ENCODE data around the gene WASL. TPM values are rescaled to one million over a fixed set of nuclear protein-coding genes. Genes with fewer than 3 reads are reported as not detected.

The WASL gene
- total RNA-seq, 2 donors from 2014 or later: 35.1 to 36.7 TPM

- Mint-ChIP-seq H3K36me3 (ENCODE audit: low read depth) (no peaks in the 10 kb centered on the region), H3K4me3 (no peak overlapping the region), H3K27ac (no peak overlapping the region), H3K4me1 (peaks cover 15% of the 10 kb centered on the region), H3K27me3 (ENCODE audit: insufficient read depth) (peaks cover 2% of the 10 kb centered on the region), H3K9me3 (no peaks in the 10 kb centered on the region)
- WGBS, 2 experiments (ENCODE audit: insufficient coverage in 1 of 2, insufficient read length in 1 of 2): 80 to 96% methylated on average over 1 of the region's 1 CpG
- no peak overlapping the region for H3K4me3 ChIP-seq (ENCODE audit: low read length)
- no peaks in the 10 kb centered on the region for H3K9me3 ChIP-seq (ENCODE audit: control insufficient read depth, low read length)
- H3K27ac ChIP-seq (ENCODE audit: low read depth, low read length): no peak overlapping the region
- TF ChIP-seq, protein P1, sequence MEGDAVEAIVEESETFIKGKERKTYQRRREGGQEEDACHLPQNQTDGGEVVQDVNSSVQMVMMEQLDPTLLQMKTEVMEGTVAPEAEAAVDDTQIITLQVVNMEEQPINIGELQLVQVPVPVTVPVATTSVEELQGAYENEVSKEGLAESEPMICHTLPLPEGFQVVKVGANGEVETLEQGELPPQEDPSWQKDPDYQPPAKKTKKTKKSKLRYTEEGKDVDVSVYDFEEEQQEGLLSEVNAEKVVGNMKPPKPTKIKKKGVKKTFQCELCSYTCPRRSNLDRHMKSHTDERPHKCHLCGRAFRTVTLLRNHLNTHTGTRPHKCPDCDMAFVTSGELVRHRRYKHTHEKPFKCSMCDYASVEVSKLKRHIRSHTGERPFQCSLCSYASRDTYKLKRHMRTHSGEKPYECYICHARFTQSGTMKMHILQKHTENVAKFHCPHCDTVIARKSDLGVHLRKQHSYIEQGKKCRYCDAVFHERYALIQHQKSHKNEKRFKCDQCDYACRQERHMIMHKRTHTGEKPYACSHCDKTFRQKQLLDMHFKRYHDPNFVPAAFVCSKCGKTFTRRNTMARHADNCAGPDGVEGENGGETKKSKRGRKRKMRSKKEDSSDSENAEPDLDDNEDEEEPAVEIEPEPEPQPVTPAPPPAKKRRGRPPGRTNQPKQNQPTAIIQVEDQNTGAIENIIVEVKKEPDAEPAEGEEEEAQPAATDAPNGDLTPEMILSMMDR (conservative IDR thresholded peaks at IDR 0.05): no peak
- H3K27me3 ChIP-seq (ENCODE audit: control insufficient read depth, insufficient read depth, low read length, poor library complexity, severe bottlenecking): no peaks in the 10 kb centered on the region
- no peaks in the 10 kb centered on the region for H3K36me3 ChIP-seq (ENCODE audit: control insufficient read depth, insufficient read depth, low read length)
- no peaks in the 10 kb centered on the region for H3K4me1 ChIP-seq (ENCODE audit: control insufficient read depth, insufficient read depth, low read length)
- no peak overlapping the region for H3K9ac ChIP-seq (ENCODE audit: extremely low read depth, low read length, poor library complexity, severe bottlenecking)
- no peak for DNase-seq
Measured at GRCh38 chr7:123666492-123666891, 82.3 kb downstream of the WASL start.

DNA sequence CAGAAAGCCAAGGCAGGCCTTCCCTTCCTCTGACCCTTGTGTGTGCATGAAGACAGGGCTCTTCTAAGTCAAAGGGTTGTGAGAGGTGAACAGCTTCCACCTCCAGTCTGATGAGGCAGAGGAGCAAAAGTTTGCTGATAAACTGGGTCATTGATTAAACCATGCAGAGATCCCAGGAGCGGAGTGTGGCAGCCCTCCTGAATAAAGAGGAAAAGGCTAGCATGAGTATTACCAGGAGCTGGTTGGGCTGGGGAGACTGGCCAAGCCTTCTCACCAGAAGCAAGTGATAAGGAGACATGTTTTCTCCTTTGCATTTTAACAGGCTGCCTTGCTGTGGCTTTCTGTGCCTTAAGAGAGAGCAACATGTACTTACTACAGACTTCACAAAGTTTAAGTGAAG lies 82.9 kb downstream of the WASL start:
- Mint-ChIP-seq H3K27me3 (ENCODE audit: insufficient read depth) (no peaks in the 10 kb centered on the region), H3K36me3 (ENCODE audit: low read depth) (no peaks in the 10 kb centered on the region), H3K4me1 (peaks cover 20% of the 10 kb centered on the region), H3K9me3 (no peaks in the 10 kb centered on the region), H3K27ac (no peak overlapping the region), H3K4me3 (no peak overlapping the region)
- Histone ChIP-seq H3K4me1 (ENCODE audit: control insufficient read depth, insufficient read depth, low read length) (peaks cover 4% of the 10 kb centered on the region), H3K9me3 (ENCODE audit: control insufficient read depth, low read length) (no peaks in the 10 kb centered on the region), H3K36me3 (ENCODE audit: control insufficient read depth, insufficient read depth, low read length) (no peaks in the 10 kb centered on the region), H3K9ac (ENCODE audit: extremely low read depth, low read length, poor library complexity, severe bottlenecking) (no peak overlapping the region), H3K4me3 (ENCODE audit: low read length) (no peak overlapping the region), H3K27ac (ENCODE audit: low read depth, low read length) (no peak overlapping the region), H3K27me3 (ENCODE audit: control insufficient read depth, insufficient read depth, low read length, poor library complexity, severe bottlenecking) (no peaks in the 10 kb centered on the region)
- TF ChIP-seq, protein P1 (conservative IDR thresholded peaks at IDR 0.05): no peak
- no peak for DNase-seq
- 95 to 100% methylated on average over 1 of the region's 1 CpG for WGBS, 2 experiments (ENCODE audit: insufficient coverage in 1 of 2, insufficient read length in 1 of 2)

GRCh38 chr7:123665157-123665556 lies 83.6 kb downstream of the WASL start:
- Histone ChIP-seq H3K4me1 (ENCODE audit: control insufficient read depth, insufficient read depth, low read length) (peaks cover 5% of the 10 kb centered on the region), H3K36me3 (ENCODE audit: control insufficient read depth, insufficient read depth, low read length) (no peaks in the 10 kb centered on the region), H3K9ac (ENCODE audit: extremely low read depth, low read length, poor library complexity, severe bottlenecking) (no peak overlapping the region), H3K27me3 (ENCODE audit: control insufficient read depth, insufficient read depth, low read length, poor library complexity, severe bottlenecking) (no peaks in the 10 kb centered on the region), H3K9me3 (ENCODE audit: control insufficient read depth, low read length) (no peaks in the 10 kb centered on the region), H3K27ac (ENCODE audit: low read depth, low read length) (no peak overlapping the region), H3K4me3 (ENCODE audit: low read length) (no peak overlapping the region)
- DNase-seq: no peak
- Mint-ChIP-seq H3K9me3 (no peaks in the 10 kb centered on the region), H3K4me3 (no peak overlapping the region), H3K27me3 (ENCODE audit: insufficient read depth) (no peaks in the 10 kb centered on the region), H3K36me3 (ENCODE audit: low read depth) (no peaks in the 10 kb centered on the region), H3K27ac (no peak overlapping the region), H3K4me1 (peaks cover 26% of the 10 kb centered on the region)
- 82 to 96% methylated on average over 1 to 2 of the region's 2 CpGs for WGBS, 2 experiments (ENCODE audit: insufficient coverage in 1 of 2, insufficient read length in 1 of 2)
- TF ChIP-seq, protein P1 (conservative IDR thresholded peaks at IDR 0.05): no peak
